GM23338 (cell line): ENCODE results near the gene PLD1. TPM values are rescaled to one million over a fixed set of nuclear protein-coding genes. Genes with fewer than 3 reads are reported as not detected.
"Not testable (repeated sequence)": the region's sequence is repeated elsewhere in the genome, so short reads cannot be mapped to it uniquely, and the experiment has no call there.

Experiments used
- ATAC-seq: fragments of 200-7000 bp; cut with Tn5 transposase; 3 replicates; pipeline ENCODE4 v1.9.1; 2020
- DNase-seq: peaks from one replicate; pipeline ENCODE4 v3.0.0-alpha.2; 2015; ENCODE audit warnings: low spot score
- H2AFZ ChIP-seq: fragments of 200-600 bp; sonication (generic); 2 replicates; pipeline ENCODE4 v1.8.0; 2016; ENCODE audit warnings: antibody characterized with exemption, mild to moderate bottlenecking, moderate library complexity
- H3F3A ChIP-seq: fragments of 200-600 bp; sonication (generic); replicated peaks from 2 replicates; pipeline ENCODE4 v1.8.0; 2017; ENCODE audit warnings: antibody characterized with exemption, mixed run types, low read depth
- H3K27ac ChIP-seq: fragments of 200-600 bp; sonication (generic); 2 replicates; pipeline ENCODE4 v1.6.1; 2016; ENCODE audit warnings: low read depth
- H3K27me3 ChIP-seq: fragments of 200-600 bp; sonication (generic); 2 replicates; pipeline ENCODE4 v1.8.0; 2016; ENCODE audit warnings: mild to moderate bottlenecking, mixed run types, moderate library complexity; ENCODE audit not compliant: insufficient read depth
- H3K36me3 ChIP-seq: fragments of 200-600 bp; sonication (generic); 2 replicates; pipeline ENCODE4 v1.8.0; 2016; ENCODE audit warnings: mild to moderate bottlenecking; ENCODE audit not compliant: insufficient read depth
- H3K4me1 ChIP-seq: fragments of 200-600 bp; sonication (generic); 2 replicates; pipeline ENCODE4 v1.8.0; 2016; ENCODE audit warnings: mild to moderate bottlenecking, moderate library complexity; ENCODE audit not compliant: insufficient read depth
- H3K4me2 ChIP-seq: fragments of 200-600 bp; sonication (generic); 2 replicates; pipeline ENCODE4 v1.7.1; 2017; ENCODE audit warnings: mixed run types
- H3K4me3 ChIP-seq: fragments of 200-600 bp; sonication (generic); 2 replicates; pipeline ENCODE4 v1.6.1; 2016; ENCODE audit warnings: mixed run types
- H3K79me2 ChIP-seq: fragments of 200-600 bp; sonication (generic); replicated peaks from 2 replicates; pipeline ENCODE4 v1.8.0; 2017; ENCODE audit warnings: mild to moderate bottlenecking; ENCODE audit not compliant: insufficient read depth
- H3K9me2 ChIP-seq: fragments of 200-600 bp; sonication (generic); 2 replicates; pipeline ENCODE4 v1.8.0; 2017; ENCODE audit not compliant: insufficient read depth
- H4K20me1 ChIP-seq: fragments of 200-600 bp; sonication (generic); replicated peaks from 2 replicates; pipeline ENCODE4 v1.8.0; 2017; ENCODE audit warnings: mild to moderate bottlenecking; ENCODE audit not compliant: insufficient read depth
- H3K27ac Mint-ChIP-seq: 2 replicates; pipeline ENCODE4 v1.8.0; 2020; ENCODE audit warnings: inconsistent platforms, mild to moderate bottlenecking, moderate library complexity, mixed read lengths
- H3K27me3 Mint-ChIP-seq: 3 replicates; pipeline ENCODE4 v1.8.0; 2022; ENCODE audit warnings: low read depth, mild to moderate bottlenecking, moderate library complexity, mixed read lengths, inconsistent platforms; ENCODE audit not compliant: insufficient read depth, poor library complexity
- H3K36me3 Mint-ChIP-seq: 3 replicates; pipeline ENCODE4 v1.8.0; 2021; ENCODE audit warnings: low read depth, mild to moderate bottlenecking, inconsistent platforms, moderate library complexity, mixed read lengths
- H3K4me1 Mint-ChIP-seq: 3 replicates; pipeline ENCODE4 v1.8.0; 2020; ENCODE audit warnings: mild to moderate bottlenecking, inconsistent platforms, mixed read lengths
- H3K4me3 Mint-ChIP-seq: 3 replicates; pipeline ENCODE4 v1.8.0; 2021; ENCODE audit warnings: moderate library complexity, mild to moderate bottlenecking, inconsistent platforms, mixed read lengths
- H3K9me3 Mint-ChIP-seq: 3 replicates; pipeline ENCODE4 v1.8.0; 2020; ENCODE audit warnings: moderate library complexity, mild to moderate bottlenecking, inconsistent platforms, mixed read lengths
- CTCF ChIP-seq, 2 experiments: fragments of 200-600 bp in 1 of 2; sonication (generic) in 1 of 2; conservative IDR thresholded peaks; 2 replicates each; pipeline versions ENCODE4 v1.5.1 to v1.6.1; 2016 to 2017; ENCODE audit warnings: antibody characterized with exemption in 2 of 2, low read depth in 2 of 2, mild to moderate bottlenecking in 2 of 2, moderate library complexity in 1 of 2
- ETS1 ChIP-seq: IDR thresholded peaks from 2 replicates; pipeline ENCODE4 v1.6.1; 2016; ENCODE audit warnings: antibody characterized with exemption
- STAT1 ChIP-seq: IDR thresholded peaks from one replicate; pipeline ENCODE4 v1.6.1; 2016; ENCODE audit warnings: antibody characterized with exemption; ENCODE audit not compliant: unreplicated experiment
- polyA plus RNA-seq: library from polyadenylated mRNA; unstranded; fragments of >200 nt; fragmentation: Nextera tagmentation; extraction: Ambion mirVana; gene quantifications from 2 replicates; pipeline ENCODE4 v1.2.1, GENCODE V29; 2016
- total RNA-seq: library from RNA; depleted of rRNA; stranded (reverse); fragments of >200 nt; shearing (Covaris generic); gene quantifications from 2 replicates; pipeline ENCODE4 v1.2.3, GENCODE V29; 2014
- TF ChIP-seq, protein P1 (sequence below): fragments of 250-450 bp; sonication (Bioruptor Pico); IDR thresholded peaks from 2 replicates; pipeline ENCODE4 v1.5.0; 2020; ENCODE audit warnings: mild to moderate bottlenecking, moderate library complexity

The PLD1 gene
- total and polyA plus RNA-seq, 2 experiments from 2014 or later: 1.4 to 2.2 TPM

DNA sequence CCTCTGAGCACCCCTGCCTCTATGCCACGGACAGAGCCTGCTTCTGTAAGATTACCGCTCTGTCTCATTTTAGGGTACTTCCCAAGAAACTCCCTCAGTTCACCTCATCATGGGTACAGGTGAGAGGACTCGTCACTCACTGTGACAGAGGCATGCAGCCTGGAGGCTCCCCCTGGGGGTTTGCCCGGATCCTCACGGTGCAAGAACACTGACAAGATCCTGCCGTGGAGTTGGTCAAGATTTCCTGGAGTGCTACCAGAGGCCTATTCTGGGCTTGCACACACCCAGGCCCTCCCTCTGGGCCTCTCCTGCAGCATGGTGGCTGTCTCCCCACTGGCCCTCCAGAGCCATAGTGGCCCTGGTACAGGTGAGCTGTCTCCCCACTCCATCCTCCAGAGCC is 247.0 kb downstream of the PLD1 start:
- Histone ChIP-seq H3K27me3 (no peaks in the 10 kb centered on the region), H3K36me3 (no peaks in the 10 kb centered on the region), H3F3A (no peaks in the 10 kb centered on the region), H3K4me3 (no peak overlapping the region), H3K4me2 (no peak overlapping the region), H3K4me1 (no peaks in the 10 kb centered on the region), H3K9me2 (peaks cover 8% of the 10 kb centered on the region), H3K27ac (no peak overlapping the region), H3K79me2 (no peaks in the 10 kb centered on the region), H4K20me1 (no peaks in the 10 kb centered on the region), H2AFZ (no peak overlapping the region)
- Mint-ChIP-seq H3K27me3 (no peaks in the 10 kb centered on the region), H3K4me3 (no peak overlapping the region), H3K9me3 (no peaks in the 10 kb centered on the region; the same call in 2 of the 3 replicates), H3K36me3 (no peaks in the 10 kb centered on the region), H3K27ac (no peak overlapping the region), H3K4me1 (peaks cover 7% of the 10 kb centered on the region)
- ATAC-seq (peak; percentile 80), DNase-seq (peak; percentile 34)
- TF ChIP-seq ETS1 (no peak), STAT1 (no peak), CTCF (conservative IDR thresholded peaks at IDR 0.05; ENCODE audit: low read depth in 2 of 2) (peak; percentile 37 to 63)
- TF ChIP-seq, protein P1, sequence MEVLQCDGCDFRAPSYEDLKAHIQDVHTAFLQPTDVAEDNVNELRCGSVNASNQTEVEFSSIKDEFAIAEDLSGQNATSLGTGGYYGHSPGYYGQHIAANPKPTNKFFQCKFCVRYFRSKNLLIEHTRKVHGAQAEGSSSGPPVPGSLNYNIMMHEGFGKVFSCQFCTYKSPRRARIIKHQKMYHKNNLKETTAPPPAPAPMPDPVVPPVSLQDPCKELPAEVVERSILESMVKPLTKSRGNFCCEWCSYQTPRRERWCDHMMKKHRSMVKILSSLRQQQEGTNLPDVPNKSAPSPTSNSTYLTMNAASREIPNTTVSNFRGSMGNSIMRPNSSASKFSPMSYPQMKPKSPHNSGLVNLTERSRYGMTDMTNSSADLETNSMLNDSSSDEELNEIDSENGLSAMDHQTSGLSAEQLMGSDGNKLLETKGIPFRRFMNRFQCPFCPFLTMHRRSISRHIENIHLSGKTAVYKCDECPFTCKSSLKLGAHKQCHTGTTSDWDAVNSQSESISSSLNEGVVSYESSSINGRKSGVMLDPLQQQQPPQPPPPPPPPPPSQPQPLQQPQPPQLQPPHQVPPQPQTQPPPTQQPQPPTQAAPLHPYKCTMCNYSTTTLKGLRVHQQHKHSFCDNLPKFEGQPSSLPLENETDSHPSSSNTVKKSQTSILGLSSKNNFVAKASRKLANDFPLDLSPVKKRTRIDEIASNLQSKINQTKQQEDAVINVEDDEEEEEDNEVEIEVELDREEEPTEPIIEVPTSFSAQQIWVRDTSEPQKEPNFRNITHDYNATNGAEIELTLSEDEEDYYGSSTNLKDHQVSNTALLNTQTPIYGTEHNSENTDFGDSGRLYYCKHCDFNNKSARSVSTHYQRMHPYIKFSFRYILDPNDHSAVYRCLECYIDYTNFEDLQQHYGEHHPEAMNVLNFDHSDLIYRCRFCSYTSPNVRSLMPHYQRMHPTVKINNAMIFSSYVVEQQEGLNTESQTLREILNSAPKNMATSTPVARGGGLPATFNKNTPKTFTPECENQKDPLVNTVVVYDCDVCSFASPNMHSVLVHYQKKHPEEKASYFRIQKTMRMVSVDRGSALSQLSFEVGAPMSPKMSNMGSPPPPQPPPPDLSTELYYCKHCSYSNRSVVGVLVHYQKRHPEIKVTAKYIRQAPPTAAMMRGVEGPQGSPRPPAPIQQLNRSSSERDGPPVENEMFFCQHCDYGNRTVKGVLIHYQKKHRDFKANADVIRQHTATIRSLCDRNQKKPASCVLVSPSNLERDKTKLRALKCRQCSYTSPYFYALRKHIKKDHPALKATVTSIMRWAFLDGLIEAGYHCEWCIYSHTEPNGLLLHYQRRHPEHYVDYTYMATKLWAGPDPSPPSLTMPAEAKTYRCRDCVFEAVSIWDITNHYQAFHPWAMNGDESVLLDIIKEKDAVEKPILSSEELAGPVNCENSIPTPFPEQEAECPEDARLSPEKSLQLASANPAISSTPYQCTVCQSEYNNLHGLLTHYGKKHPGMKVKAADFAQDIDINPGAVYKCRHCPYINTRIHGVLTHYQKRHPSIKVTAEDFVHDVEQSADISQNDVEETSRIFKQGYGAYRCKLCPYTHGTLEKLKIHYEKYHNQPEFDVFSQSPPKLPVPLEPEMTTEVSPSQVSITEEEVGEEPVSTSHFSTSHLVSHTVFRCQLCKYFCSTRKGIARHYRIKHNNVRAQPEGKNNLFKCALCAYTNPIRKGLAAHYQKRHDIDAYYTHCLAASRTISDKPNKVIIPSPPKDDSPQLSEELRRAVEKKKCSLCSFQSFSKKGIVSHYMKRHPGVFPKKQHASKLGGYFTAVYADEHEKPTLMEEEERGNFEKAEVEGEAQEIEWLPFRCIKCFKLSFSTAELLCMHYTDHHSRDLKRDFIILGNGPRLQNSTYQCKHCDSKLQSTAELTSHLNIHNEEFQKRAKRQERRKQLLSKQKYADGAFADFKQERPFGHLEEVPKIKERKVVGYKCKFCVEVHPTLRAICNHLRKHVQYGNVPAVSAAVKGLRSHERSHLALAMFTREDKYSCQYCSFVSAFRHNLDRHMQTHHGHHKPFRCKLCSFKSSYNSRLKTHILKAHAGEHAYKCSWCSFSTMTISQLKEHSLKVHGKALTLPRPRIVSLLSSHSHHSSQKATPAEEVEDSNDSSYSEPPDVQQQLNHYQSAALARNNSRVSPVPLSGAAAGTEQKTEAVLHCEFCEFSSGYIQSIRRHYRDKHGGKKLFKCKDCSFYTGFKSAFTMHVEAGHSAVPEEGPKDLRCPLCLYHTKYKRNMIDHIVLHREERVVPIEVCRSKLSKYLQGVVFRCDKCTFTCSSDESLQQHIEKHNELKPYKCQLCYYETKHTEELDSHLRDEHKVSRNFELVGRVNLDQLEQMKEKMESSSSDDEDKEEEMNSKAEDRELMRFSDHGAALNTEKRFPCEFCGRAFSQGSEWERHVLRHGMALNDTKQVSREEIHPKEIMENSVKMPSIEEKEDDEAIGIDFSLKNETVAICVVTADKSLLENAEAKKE: no peak

- H3K27me3 Mint-ChIP-seq, H3K36me3 Mint-ChIP-seq, H2AFZ ChIP-seq, H3K4me1 ChIP-seq, ATAC-seq, H3K27me3 ChIP-seq, H3K4me3 ChIP-seq, H3K4me2 ChIP-seq, H3K9me2 ChIP-seq, H3K4me3 Mint-ChIP-seq, H3K79me2 ChIP-seq, H3K36me3 ChIP-seq, H3F3A ChIP-seq, H3K27ac ChIP-seq, H3K27ac Mint-ChIP-seq, H4K20me1 ChIP-seq, DNase-seq, H3K9me3 Mint-ChIP-seq: not testable (repeated sequence)
- H3K4me1 Mint-ChIP-seq: peaks cover 13% of the 10 kb centered on the region
Measured at GRCh38 chr3:171562459-171562858, 247.8 kb downstream of the PLD1 start.
